ENCODE measurements around the gene ABTB2.

The ABTB2 gene

GRCh38 chr11:34143048-34143447 is 214.8 kb downstream of the ABTB2 start:
- DNase-seq = no peak

DNA sequence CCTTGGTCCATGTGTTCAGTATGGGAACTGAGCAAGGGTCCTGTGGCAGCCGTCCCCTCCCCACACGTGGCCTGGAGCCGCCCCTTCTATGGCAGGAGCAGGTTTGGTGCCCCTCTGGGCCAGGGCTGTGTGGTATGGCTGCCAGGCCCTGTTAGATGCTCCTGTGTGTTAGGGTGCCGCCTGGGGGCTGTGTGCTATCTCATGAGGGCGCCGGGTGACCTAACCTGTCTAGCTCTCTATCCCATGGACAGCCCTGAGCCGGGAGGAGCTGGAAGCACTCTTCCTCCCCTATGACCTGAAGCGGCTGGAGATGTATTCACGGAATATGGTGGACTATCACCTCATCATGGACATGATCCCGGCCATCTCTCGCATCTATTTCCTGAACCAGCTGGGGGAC is 217.7 kb downstream of the ABTB2 start:
- DNase-seq = no peak

- no peak for DNase-seq
Observed at GRCh38 chr11:34139346-34139745, 218.5 kb downstream of the ABTB2 start.

DNA sequence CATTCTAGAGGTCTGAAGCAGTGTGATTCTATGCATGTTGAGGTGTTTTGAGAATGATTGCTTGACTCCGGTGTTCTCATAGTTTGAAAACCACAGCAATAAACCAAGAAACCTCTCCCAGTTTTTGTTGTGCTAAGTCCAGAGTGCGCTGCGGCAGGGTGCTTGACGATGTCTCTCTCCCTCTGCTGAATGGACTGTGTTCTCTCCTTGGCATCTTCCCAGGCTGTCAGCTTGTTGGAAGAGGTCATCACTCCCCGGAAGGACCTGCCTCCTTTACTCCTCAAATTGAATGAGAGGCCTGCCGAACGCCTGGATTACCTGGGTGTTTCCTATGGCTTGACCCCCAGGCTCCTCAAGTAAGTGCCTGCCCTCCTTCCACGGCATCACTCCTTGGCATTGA is 221.4 kb downstream of the ABTB2 start:
- no peak for DNase-seq

- DNase-seq = no peak
Observed at GRCh38 chr11:34135439-34135838, 222.4 kb downstream of the ABTB2 start.

DNA sequence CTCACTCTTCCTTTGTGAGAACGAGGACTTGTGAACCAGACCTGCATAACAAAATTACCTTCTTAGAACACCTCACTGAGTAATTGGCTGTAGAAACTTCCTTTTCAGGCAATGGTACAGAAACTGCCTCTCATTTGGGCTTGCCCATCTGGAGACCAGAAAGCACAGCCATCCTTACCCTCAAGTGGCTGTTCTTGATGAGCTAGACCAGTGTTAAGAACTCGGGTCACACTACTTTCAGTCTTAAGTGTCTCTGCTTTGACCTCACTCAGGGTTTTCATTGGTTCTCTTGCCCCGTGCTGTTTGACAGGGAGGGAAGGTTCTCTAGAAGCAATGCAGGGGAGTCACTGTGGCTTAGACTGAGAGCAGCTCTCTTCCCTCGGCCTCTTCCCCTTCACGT is 223.0 kb downstream of the ABTB2 start:
- no peak for DNase-seq

DNA sequence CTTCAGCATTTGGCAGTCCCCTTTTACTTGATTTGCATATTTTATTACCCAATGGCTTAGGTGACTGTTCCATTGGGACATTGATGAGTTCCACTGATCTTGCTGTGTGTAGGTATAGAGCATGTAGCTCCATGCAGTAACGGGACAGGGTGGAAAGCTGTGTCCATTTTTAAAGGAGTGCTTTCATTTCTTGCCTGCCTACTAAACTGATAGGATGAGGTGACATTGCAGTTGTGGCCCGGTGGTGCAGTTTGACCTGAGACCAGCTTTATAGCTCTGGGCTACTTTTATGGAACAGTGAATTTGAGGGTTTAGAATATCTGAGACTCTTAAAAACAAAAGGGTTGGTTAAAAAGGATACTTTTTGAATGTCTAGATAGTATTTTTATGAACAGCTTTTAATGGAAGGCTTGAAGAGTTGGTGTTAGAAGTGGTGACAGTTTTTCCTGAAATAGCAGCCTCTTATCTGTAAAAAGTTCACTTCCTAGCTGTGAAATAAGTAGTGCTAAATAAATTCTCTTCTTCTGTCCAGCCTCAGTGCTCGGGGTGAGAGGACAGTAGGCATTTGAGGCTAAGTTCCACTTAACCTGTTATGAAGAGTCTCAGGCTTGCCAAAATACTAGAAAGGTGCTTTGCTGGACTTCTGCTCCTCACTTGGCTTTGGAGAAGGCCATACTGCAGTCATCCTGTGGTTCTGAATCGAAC is 225.4 kb downstream of the ABTB2 start:
- no peak for DNase-seq

GRCh38 chr11:34128824-34129223 is 229.0 kb downstream of the ABTB2 start:
- no peak for DNase-seq

DNA sequence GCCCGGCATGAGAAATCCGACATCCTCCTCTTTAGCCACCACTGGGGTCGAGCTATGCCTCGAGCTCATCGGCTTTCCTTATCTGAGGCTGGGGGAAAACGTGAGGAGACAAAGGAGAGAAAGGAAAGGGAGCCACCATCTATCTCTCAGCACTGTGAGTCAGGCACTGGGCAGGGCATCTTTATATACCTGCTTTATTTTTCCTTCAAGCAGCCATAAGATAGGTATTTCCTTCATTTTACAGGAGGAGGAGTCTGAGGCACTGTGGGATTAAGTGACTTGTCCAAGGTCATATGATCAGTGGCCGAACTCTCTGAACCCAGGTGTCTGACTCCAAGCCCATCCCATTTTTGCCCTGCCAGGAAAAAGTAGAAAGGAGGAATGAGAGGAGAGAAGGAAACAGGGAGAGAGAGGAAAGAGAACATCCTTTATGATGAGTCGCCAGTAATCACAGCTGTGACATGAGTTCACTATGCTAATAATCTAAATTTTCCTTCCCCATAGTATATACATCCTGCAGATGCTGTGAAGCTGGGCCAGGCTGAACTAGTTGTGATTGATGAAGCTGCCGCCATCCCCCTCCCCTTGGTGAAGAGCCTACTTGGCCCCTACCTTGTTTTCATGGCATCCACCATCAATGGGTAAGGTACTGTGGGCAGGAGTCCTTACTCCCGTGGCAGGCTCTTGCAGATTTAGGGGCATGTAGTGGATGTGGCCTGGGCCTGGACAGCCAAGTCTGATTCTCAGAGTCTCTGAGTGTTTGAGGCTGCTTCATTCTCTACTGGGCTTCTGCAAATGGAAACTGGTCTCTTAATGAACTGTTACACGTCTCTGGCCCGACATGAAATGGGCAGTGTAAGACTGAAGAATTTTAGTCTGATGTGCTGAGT is 230.6 kb downstream of the ABTB2 start:
- DNase-seq = no peak

GRCh38 chr11:34124885-34125668 is 232.7 kb downstream of the ABTB2 start:
- DNase-seq = no peak

DNA sequence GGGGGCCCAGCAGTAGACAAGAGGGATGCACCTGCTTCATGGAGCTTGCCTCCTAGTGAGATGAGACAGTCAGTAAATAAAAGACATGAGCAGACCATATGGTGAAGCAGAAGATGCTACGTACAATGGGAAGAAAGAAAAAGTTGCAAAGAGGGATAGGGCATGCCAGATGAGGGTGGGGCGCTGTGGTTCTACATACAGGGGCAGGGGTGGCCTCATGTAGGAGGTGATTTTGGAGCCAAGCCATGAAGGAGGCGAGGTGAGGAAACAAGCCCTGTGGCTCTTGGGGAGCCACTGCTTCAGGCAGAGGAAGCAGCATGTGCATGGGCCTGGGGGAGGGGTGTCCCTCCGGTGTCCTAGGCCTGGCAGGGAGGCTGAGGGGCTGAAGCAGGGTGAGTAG is 237.2 kb downstream of the ABTB2 start:
- no peak for DNase-seq

DNA sequence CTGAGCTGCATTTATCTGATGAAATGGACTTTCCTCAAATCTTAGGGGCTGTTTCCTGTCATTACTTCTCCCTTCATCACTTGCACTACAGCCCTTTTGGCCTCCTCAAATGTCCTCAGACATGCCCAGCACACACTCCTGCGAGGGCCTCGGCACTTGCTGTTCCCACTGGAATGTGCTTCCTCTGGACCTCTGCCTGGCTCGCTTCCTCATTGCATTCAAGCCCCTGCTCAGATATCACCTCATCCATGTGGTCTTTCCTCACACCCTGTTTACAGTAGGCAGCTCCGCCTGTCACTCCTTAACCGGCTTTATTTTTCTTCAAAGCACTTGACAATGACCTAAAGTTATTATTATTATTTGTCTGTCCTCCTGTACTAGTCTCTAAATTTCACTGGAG is 243.3 kb downstream of the ABTB2 start:
- DNase-seq = no peak

DNA sequence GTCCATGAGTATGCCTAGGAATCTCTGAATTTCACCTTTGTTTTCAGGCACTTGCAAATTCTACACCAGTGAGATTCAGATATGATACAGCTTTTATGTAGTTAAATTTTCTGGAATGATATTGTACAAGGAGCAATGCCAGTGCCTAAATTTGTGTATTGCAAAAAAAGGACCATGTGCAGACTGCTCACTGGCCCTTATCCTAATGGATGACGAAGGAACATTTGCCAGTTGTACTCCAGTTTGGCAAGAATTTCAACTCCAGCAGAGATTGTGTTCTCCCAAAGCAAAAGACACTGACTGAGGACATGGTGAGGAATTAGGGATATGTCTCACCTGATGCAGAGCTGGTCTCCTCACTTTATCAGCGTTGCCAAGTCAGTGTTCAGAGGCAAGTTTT is 243.8 kb downstream of the ABTB2 start:
- no peak for DNase-seq

GRCh38 chr11:34111722-34112270 is 246.0 kb downstream of the ABTB2 start:
- DNase-seq = no peak

- no peak for DNase-seq
Observed at GRCh38 chr11:34105957-34106504, 251.8 kb downstream of the ABTB2 start.

- DNase-seq = peak; percentile 93
Observed at GRCh38 chr11:34105079-34105956, 252.5 kb downstream of the ABTB2 start, which contains the start of gene NAT10. NAT10 (plus strand) TSS chr11:34105629; CDS start chr11:34108226, 2,597 bp downstream.

DNA sequence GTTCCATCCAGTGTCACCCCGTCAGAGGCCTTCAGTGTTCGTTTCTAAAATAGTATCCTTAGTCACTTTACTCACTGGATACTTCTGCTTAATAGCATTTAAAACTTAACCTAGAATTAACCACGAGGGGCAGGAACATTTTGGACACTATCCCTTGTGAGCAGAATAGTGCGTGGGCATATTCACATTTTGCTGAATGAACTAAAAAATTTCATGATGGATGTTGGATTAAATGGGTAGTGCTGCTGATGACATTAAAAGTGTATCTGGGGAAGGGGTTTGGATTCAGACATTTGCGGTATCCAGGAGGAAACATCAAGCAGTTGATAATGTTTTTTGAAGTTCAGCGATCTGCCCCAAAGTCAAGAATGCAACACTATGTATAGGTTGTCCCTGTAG is 253.1 kb downstream of the ABTB2 start:
- no peak for DNase-seq

All from NCI-H2107 (cell line).